ENCODE data around the gene STYK1.

DNA sequence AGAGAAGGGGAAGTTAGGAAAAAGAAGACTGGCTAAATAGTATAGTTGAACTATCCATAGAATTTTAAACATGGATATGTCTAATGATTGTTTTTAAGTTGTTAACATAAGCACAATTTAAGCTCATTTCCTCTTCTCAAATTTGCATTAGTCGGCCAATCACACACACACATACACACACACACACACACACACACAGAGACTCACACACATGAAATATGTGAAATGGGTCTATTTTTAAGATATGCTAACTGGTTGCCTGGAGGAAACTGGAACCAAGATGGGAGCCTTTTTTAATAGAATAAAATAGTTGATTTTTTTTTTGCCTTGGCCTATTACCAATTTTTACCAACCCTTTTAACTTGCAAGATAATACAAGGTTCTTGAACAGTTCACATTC, 24.0 kb upstream of the STYK1 start:
- TF ChIP-seq POLR2A (IDR thresholded peaks at IDR 0.05; ENCODE audit: low read depth, low read length) (no peak), POLR2AphosphoS5 (IDR thresholded peaks at IDR 0.05; ENCODE audit: low read depth, low read length) (no peak), POU2F2 (IDR thresholded peaks at IDR 0.05; ENCODE audit: low read depth, low read length) (no peak)

Data from GM12891 (cell line).